Fibroblast of the aortic adventitia (primary cell): Measurements from ENCODE around the gene HK1. TPM values are rescaled to one million over a fixed set of nuclear protein-coding genes. Genes with fewer than 3 reads are reported as not detected.

Source experiments
- DNase-seq: peaks from one replicate; pipeline ENCODE4 v3.0.0-alpha.2; 2010; ENCODE audit warnings: low read depth
- H3K4me3 ChIP-seq: 2 replicates; pipeline ENCODE4 v1.5.1; 2011; ENCODE audit warnings: low read depth, mild to moderate bottlenecking, control low read depth, low read length, moderate library complexity
- total RNA-seq: library from RNA; depleted of rRNA; stranded (reverse); fragments of >200 nt; gene quantifications from 2 replicates; pipeline ENCODE4 v1.2.3, GENCODE V29; 2012; ENCODE audit warnings: low replicate concordance
- TF ChIP-seq, protein P1 (sequence below): IDR thresholded peaks from 2 replicates; pipeline ENCODE4 v1.5.1; 2011; ENCODE audit warnings: mild to moderate bottlenecking, low read length, control low read depth, inconsistent platforms; ENCODE audit not compliant: insufficient read depth

The HK1 gene
- total RNA-seq, 1 donor = 84.1 TPM

DNA sequence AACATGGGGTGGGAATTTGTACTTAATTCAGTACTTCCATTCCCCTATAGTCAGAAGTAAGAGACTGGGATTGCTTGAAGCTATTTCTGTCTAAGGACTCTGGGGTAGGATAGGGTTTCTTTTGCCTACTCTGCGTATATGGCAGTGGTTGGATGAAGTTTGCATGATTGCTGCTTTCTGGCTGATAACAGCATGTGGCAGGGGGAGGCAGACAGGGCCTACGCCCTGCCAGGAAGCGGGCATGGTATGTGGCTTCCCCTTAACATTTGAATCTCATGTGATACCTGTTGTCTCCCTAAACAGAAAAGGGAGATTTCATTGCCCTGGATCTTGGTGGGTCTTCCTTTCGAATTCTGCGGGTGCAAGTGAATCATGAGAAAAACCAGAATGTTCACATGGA, 81.3 kb downstream of the HK1 start:
- TF ChIP-seq, protein P1, sequence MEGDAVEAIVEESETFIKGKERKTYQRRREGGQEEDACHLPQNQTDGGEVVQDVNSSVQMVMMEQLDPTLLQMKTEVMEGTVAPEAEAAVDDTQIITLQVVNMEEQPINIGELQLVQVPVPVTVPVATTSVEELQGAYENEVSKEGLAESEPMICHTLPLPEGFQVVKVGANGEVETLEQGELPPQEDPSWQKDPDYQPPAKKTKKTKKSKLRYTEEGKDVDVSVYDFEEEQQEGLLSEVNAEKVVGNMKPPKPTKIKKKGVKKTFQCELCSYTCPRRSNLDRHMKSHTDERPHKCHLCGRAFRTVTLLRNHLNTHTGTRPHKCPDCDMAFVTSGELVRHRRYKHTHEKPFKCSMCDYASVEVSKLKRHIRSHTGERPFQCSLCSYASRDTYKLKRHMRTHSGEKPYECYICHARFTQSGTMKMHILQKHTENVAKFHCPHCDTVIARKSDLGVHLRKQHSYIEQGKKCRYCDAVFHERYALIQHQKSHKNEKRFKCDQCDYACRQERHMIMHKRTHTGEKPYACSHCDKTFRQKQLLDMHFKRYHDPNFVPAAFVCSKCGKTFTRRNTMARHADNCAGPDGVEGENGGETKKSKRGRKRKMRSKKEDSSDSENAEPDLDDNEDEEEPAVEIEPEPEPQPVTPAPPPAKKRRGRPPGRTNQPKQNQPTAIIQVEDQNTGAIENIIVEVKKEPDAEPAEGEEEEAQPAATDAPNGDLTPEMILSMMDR = no peak
- no peak for DNase-seq
- no peak overlapping the region for H3K4me3 ChIP-seq

- TF ChIP-seq, protein P1 = no peak
- DNase-seq = peak; percentile 93
These were observed 82.4 kb downstream of the HK1 start for GRCh38 chr10:69360485-69361302.

GRCh38 chr10:69361303-69361614, 83.0 kb downstream of the HK1 start:
- DNase-seq = no peak
- TF ChIP-seq, protein P1 = no peak

More at GRCh38 chr10:69360485-69361302, 82.4 kb downstream of the HK1 start:
- no peak overlapping the region for H3K4me3 ChIP-seq

DNA sequence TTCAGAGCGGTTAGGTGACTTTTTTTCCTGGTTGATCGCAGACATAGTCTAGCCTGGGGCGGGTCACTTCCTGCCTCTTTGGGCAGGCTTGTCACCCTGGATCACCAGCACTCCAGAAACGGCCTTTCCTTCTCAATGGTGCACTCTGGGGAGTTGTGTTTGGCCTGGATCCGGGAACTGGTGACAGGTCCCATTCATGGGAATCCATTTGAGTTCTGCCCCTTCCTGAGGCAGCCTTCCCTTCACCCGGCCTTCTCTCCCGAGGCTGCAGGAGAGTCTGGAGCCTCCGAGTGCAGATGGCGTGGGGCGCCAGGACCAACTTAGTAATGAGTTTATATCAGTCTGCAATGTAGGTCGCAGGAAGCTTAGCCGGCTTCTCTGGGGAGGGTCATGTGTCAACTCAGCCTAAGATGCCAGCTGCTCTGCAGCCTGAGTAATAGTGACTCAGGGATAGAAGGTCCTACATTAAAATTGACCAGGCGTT, 84.2 kb downstream of the HK1 start:
- peak; percentile 75 for DNase-seq
- H3K4me3 ChIP-seq = no peak overlapping the region
- TF ChIP-seq, protein P1 = no peak

More at GRCh38 chr10:69361303-69361614, 83.0 kb downstream of the HK1 start:
- H3K4me3 ChIP-seq = no peak overlapping the region

- TF ChIP-seq, protein P1 = no peak
- H3K4me3 ChIP-seq = no peak overlapping the region
- no peak for DNase-seq
These were observed 85.4 kb downstream of the HK1 start for GRCh38 chr10:69363666-69364065.

GRCh38 chr10:69364232-69364940, 86.1 kb downstream of the HK1 start:
- no peak overlapping the region for H3K4me3 ChIP-seq
- TF ChIP-seq, protein P1 = no peak
- DNase-seq = no peak
